Measurements from ENCODE around the gene KLRC1.
"Not testable (repeated sequence)": the region's sequence is repeated elsewhere in the genome, so short reads cannot be mapped to it uniquely, and the experiment has no call there.

KLRC1 gene

DNA sequence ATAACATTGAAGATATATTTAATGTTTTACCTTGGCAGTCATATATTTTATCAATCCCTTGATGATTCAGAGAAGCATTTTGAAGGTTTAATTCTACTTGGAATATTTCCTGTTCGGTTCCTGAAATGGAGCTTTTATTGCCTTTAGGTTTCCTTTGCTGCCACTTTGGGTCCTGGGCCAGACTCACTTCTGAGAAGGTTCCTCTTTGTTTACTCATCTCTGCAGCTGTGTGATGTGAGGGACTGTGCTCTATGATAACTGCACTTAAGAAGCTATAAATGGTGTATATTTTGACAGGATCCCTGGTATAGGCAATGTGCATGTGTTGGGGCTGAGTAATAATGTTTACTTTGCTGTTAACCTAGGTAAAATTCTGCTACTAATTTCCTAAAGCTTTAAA lies 32.8 kb downstream of the KLRC1 start, which contains the start of gene KLRC3:
KLRC3 (minus strand) TSS at position 262 of the 400 bp plus-strand sequence; CDS start at position 217, 45 bp downstream.
- DNase-seq: not testable (repeated sequence)

DNA sequence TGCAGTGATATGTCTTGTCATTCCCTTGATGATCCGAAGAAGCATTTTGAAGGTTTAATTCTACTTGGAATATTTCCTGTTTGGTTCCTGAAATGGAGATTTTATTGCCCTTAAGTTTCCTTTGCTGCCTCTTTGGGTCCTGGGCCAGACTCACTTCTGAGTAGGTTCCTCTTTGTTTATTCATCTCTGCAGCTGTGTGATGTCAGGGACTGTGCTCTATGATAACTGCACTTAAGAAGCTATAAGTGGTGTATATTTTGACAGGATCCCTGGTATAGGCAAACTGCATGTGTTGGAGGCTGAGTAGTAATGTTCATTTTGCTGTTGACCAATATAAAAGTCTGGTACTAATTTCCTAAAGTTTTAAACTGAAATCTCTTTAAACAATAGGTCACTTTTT lies 43.8 kb downstream of the KLRC1 start, which contains the start of gene KLRC4:
KLRC4 (minus strand) TSS at position 366 of the 400 bp plus-strand sequence; CDS start at position 184, 182 bp downstream.
- DNase-seq: peak; percentile 5

DNA sequence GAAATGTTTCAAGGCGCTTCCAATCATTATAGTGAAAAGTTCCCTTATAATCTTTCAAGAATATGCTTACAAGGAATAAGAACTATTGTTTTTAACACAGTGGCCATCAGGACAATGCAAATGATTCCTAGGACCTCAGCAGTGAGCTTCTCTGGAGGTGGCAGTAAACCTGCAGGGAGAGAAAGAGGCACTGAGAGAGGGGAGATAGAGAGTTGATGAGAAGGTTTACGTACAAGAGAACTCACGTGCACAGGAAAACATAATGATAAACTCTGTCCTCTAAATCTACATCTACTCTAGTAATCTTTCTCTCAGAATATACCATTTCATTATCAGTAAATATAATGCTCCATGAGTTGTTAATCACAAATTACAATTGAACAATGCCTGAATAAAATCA lies 44.3 kb downstream of the KLRC1 start:
- no peak for DNase-seq

DNA sequence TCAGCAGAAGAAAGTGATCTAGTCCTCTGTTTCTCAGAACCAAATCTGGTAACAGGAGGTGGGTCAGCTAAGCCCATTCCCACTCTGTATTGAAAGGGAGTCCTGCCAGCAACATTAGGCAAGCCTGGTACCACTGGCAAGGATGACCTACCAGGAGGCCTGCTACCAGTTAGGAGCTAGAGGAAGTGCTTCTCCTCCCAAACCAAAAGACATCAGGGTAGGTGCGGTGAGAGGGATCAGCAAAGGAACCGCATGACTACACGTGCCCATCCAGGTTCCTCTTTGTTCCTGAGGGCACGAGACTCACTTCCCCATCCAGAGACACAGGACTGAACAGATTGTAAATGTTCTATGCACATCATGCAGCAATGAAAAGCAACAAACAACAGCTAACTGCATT lies 46.5 kb downstream of the KLRC1 start:
- DNase-seq: no peak

DNA sequence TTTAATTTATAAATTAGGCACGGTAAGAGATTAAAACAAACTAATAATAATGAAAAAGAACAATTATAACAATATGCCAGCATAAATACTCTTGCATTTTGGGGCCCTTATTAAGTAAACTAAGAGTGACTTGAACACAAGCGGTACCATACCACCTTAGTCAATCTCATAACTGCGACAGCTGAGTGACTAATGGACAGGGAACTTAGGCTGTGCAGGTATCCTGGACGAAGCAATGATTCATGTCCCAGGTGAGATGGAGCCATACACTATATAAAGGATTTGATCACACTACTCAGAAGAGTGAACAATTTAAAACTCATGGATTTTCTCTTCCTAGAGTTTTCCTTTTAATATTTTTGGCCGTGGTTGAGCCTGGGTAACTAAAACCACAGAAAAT lies 47.9 kb downstream of the KLRC1 start:
- no peak for DNase-seq

DNA sequence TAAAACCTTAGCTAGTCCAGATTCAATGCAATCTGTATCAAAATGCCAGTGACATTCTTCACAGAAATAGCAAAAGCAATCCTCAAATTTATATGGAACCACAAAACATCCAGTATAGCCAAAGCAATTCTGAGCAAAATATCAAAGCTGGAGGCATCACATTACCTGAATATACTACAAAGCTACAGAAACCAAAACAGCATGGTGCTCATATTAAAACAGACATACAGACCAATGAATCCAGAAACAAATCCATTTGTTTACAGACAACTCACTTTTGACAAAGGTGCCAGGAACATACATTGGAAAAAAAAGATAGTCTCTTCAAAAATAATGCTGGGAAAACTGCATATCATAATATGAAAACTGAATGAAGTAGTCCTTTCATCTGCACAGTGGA lies 48.4 kb downstream of the KLRC1 start:
- DNase-seq: no peak

DNA sequence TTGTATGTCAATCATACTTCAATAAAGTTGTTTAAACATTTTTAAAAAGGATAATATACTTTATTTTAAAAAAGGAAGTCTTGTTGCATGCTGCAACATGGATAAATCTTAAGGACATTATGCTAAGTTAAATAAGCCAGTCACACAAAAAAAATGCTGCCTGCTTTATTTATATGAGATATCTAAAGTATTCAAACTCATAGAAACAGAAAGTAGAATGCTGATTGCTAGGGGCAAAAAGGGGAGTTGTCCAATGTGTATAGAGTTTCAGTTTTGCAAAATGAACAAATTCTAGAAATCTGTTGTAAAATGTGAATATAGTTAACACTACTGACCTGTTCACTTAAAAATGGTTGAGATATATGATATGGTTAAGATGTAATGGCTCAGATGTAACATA lies 52.3 kb downstream of the KLRC1 start:
- peak; percentile 14 for DNase-seq

DNA sequence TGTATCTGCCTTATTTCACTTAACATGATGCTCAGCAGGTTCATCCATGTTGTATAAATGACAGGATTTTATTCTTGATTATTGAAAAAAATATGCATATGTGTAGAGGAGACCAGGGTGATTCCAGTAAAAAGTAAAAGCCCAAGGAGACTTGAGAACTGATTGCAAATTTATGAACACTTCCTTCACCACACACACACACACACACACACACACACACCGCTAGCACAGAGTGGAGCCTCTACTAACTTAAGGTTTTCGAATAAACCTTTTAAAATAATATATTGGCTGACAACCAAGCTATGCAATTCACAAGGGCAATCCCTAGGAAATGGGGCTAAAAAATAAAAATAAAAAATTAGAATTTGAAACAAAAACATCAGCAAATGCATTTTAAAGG lies 55.0 kb downstream of the KLRC1 start:
- no peak for DNase-seq

DNA sequence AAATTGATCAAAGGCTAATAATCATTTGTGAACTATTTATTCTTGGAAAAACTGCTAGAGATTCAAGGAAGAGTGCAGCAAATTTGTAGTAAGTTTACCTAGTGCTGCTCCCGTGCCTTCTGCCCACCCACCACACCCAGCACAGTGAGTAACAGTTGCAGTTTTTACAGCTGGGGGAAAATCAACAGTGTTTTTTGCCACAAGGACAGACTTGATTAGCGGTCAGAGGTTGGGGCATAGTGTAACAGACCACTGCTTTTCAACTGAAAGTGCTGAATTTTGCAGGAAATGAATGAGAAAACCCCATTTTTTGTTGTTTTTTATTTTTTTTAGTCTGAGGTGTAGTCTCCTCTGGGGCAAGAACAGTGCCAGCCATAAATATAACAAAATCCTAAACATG lies 55.9 kb downstream of the KLRC1 start:
- no peak for DNase-seq

DNA sequence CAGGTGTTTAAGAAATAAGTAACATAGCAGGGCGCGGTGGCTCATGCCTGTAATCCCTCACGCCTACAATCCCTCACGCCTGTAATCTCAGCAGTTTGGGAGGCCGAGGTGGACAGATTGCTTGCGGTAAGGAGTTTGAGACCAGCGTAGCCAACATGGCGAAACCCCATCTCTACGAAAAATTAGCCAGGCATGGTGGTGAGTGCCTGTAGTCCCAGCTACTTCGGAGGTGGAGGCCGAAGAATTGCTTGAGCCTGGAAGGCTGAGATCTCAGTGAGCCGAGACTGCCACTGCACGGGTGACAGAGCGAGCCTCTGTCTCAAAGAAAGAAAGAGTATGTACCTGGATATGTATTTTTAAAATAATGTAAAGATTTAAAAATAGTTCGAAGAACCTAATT lies 57.0 kb downstream of the KLRC1 start:
- DNase-seq: not testable (repeated sequence)

All from fibroblast of skin of back (primary cell).